B cell (primary cell): ENCODE data around the gene DGKQ. TPM values are rescaled to one million over a fixed set of nuclear protein-coding genes. Genes with fewer than 3 reads are reported as not detected.
A peak's percentile ranks its signal among the peaks of the same experiment; 100 is the strongest.

Experiments used
- ATAC-seq: fragments of 200-7000 bp; cut with Tn5 transposase; one replicate; pipeline ENCODE4 v1.10.0; 2021; ENCODE audit warnings: low read depth, mild to moderate bottlenecking, moderate number of reproducible peaks, moderate library complexity
- CTCF ChIA-PET: fragments of 350-600 bp; sonication (Branson Sonifier 250); formaldehyde crosslinking; loops from one replicate; lab custom pipeline; 2021; ENCODE audit warnings: antibody characterized with exemption, inconsistent platforms; lab: Charles Lee
- POLR2A ChIA-PET: fragments of 350-600 bp; sonication (Branson Sonifier 250); formaldehyde crosslinking; loops from one replicate; lab custom pipeline; 2021; ENCODE audit warnings: antibody characterized with exemption; lab: Charles Lee
- DNase-seq: peaks from one replicate; pipeline ENCODE4 v3.0.0; 2013
- H2AFZ ChIP-seq: 2 replicates; pipeline ENCODE4 v1.6.1; 2012; ENCODE audit warnings: mild to moderate bottlenecking, low read depth, low read length; ENCODE audit not compliant: insufficient read depth, poor library complexity, severe bottlenecking
- H3K27ac ChIP-seq, 2 donors: 1 replicate in 1 of 2; 2 replicates in 1 of 2; pipeline ENCODE4 v1.5.1; 2012 to 2013; ENCODE audit warnings: low read length in 2 of 2, mild to moderate bottlenecking in 2 of 2, moderate library complexity in 1 of 2
- H3K27me3 ChIP-seq, 4 experiments: fragments of 200-600 bp in 1 of 4; sonication (generic) in 1 of 4; replicated peaks in 1 of 4; 1 replicate in 2 of 4; 2 replicates in 2 of 4; pipeline versions ENCODE4 v1.6.1 to v1.7.0; 2013 to 2016; ENCODE audit warnings: low read length in 3 of 4, mild to moderate bottlenecking in 2 of 4, mixed read lengths in 1 of 4, moderate library complexity in 1 of 4; ENCODE audit not compliant: insufficient read depth in 4 of 4, control insufficient read depth in 3 of 4; ENCODE audit errors: control extremely low read depth in 1 of 4
- H3K36me3 ChIP-seq, 2 experiments: replicated peaks in 1 of 2; 1 replicate in 1 of 2; 2 replicates in 1 of 2; pipeline versions ENCODE4 v1.6.1 to v1.7.1; 2013; ENCODE audit warnings: low read length in 1 of 2; ENCODE audit not compliant: insufficient read depth in 2 of 2, control insufficient read depth in 1 of 2; ENCODE audit errors: control extremely low read depth in 1 of 2, extremely low read depth in 1 of 2
- H3K4me1 ChIP-seq, 2 donors: fragments of 200-600 bp in 1 of 2; sonication (generic) in 1 of 2; 1 replicate in 1 of 2; 2 replicates in 1 of 2; pipeline versions ENCODE4 v1.5.1 to v1.6.1; 2013 to 2017; ENCODE audit warnings: low read length in 2 of 2; ENCODE audit not compliant: control insufficient read depth in 2 of 2, insufficient read depth in 2 of 2
- H3K4me2 ChIP-seq: replicated peaks from 2 replicates; pipeline ENCODE3; 2012; ENCODE audit warnings: mild to moderate bottlenecking, low read depth, low read length; ENCODE audit not compliant: poor library complexity, severe bottlenecking
- H3K4me3 ChIP-seq, 5 experiments: fragments of 200-600 bp in 1 of 5; sonication (generic) in 1 of 5; 1 replicate in 3 of 5; 2 replicates in 2 of 5; pipeline versions ENCODE4 v1.5.1 to v1.7.0; 2011 to 2016; ENCODE audit warnings: low read length in 4 of 5, mild to moderate bottlenecking in 4 of 5, low read depth in 2 of 5, control low read depth in 1 of 5, moderate library complexity in 1 of 5; ENCODE audit not compliant: insufficient read depth in 1 of 5; ENCODE audit errors: control extremely low read depth in 1 of 5, extremely low read depth in 1 of 5
- H3K79me2 ChIP-seq: fragments of 200-600 bp; sonication (generic); one replicate; pipeline ENCODE4 v1.6.0; 2016; ENCODE audit warnings: low read length; ENCODE audit not compliant: control insufficient read depth, insufficient read depth
- H3K9ac ChIP-seq: fragments of 200-600 bp; sonication (generic); 2 replicates; pipeline ENCODE4 v1.6.1; 2017; ENCODE audit warnings: mild to moderate bottlenecking, low read length, moderate library complexity
- H3K9me3 ChIP-seq, 3 donors: one replicate each; pipeline versions ENCODE4 v1.6.1 to v1.7.1; 2013; ENCODE audit warnings: low read length in 2 of 3; ENCODE audit not compliant: control insufficient read depth in 2 of 3, insufficient read depth in 1 of 3; ENCODE audit errors: control extremely low read depth in 1 of 3
- H4K20me1 ChIP-seq: 2 replicates; pipeline ENCODE4 v1.6.0; 2012; ENCODE audit warnings: mild to moderate bottlenecking, low read length; ENCODE audit not compliant: insufficient read depth, control insufficient read depth, poor library complexity, severe bottlenecking
- H3K27ac Mint-ChIP-seq: one replicate; pipeline ENCODE4 v1.8.0; 2021; ENCODE audit warnings: mixed read lengths
- H3K27me3 Mint-ChIP-seq: one replicate; pipeline ENCODE4 v1.8.0; 2021; ENCODE audit warnings: mixed read lengths
- H3K4me1 Mint-ChIP-seq: one replicate; pipeline ENCODE4 v1.8.0; 2021; ENCODE audit warnings: mixed read lengths
- H3K4me3 Mint-ChIP-seq: one replicate; pipeline ENCODE4 v1.8.0; 2021; ENCODE audit warnings: mixed read lengths
- H3K9me3 Mint-ChIP-seq: one replicate; pipeline ENCODE4 v1.8.0; 2022; ENCODE audit warnings: mixed read lengths; ENCODE audit not compliant: insufficient read depth
- CTCF ChIP-seq: fragments of 200-600 bp; IDR thresholded peaks from one replicate; pipeline ENCODE4 v1.8.0; 2022; ENCODE audit warnings: antibody characterized with exemption, mild to moderate bottlenecking
- EZH2 ChIP-seq: IDR thresholded peaks from 2 replicates; pipeline ENCODE4 v1.6.1; 2012; ENCODE audit warnings: borderline replicate concordance, low read depth, mild to moderate bottlenecking, moderate library complexity, low read length; ENCODE audit not compliant: insufficient read depth, poor library complexity, severe bottlenecking
- WGBS: methylation state at CpG from one replicate; pipeline ENCODE4 v1.1.5; 2013; ENCODE audit warnings: missing lambda C conversion rate; ENCODE audit not compliant: insufficient coverage; 5-methylcytosine and 5-hydroxymethylcytosine counted together
- intact Hi-C: fragments of 100-400 bp; cut with micrococcal nuclease; formaldehyde crosslinking; loops from one replicate; pipeline ENCODE4 v1.10.0; 2022
- polyA plus RNA-seq: library from polyadenylated mRNA; depleted of rRNA; stranded (reverse); fragments of >200 nt; gene quantifications from 2 replicates; pipeline ENCODE4 v1.2.3, GENCODE V29; 2012
- total RNA-seq, 2 donors: library from RNA; stranded (reverse); fragments of 120-200 nt in 1 of 2; gene quantifications; 1 replicate in 1 of 2; 2 replicates in 1 of 2; pipeline versions ENCODE4 v1.2.3 to v1.2.4, GENCODE V29; 2013 to 2022

Gene DGKQ
- total and polyA plus RNA-seq, 2 donors (not counting 1 experiment from before 2014, with no cell fraction given) = 22.6 to 30.4 TPM

GRCh38 chr4:932713-933070, 40.7 kb downstream of the DGKQ start:
- H3K9me3 Mint-ChIP-seq = no peaks in the 10 kb centered on the region
- ChIA-PET CTCF (interaction anchor here (1.0 to 9.9 kb wide), 5 partner anchors 10 to 55 kb away, joined by 3 to 68 read pairs (median 3); partner anchors contain the start of gene IDUA), POLR2A (interaction anchor here (0.6 to 2.5 kb wide), 4 partner anchors 10 to 835 kb away, joined by 3 to 25 read pairs (median 6); partner anchors contain the start of gene IDUA)
- Histone ChIP-seq H3K36me3 (peaks cover 0 to 5% of the 10 kb centered on the region in 2 experiments), H3K27ac (peak overlapping the region; percentile 54 to 98), H2AFZ (peak overlapping the region; percentile 82), H3K4me3 (peak overlapping the region; percentile 62 to 99 (median 93)), H3K4me1 (peaks cover 73 to 74% of the 10 kb centered on the region in 2 donors), H4K20me1 (peaks cover 38% of the 10 kb centered on the region), H3K9ac (peak overlapping the region; percentile 99), H3K4me2 (peak overlapping the region; percentile 97), H3K27me3 (no peaks in the 10 kb centered on the region), H3K79me2 (peaks cover 75% of the 10 kb centered on the region), H3K9me3 (no peaks in the 10 kb centered on the region)
- H3K27ac Mint-ChIP-seq = peak overlapping the region; percentile 96
- peaks cover 89% of the 10 kb centered on the region for H3K4me1 Mint-ChIP-seq
- peak overlapping the region; percentile 91 for H3K4me3 Mint-ChIP-seq
- intact Hi-C loops = loop anchor here (1.0 to 10.0 kb wide), 6 partner anchors 10 to 438 kb away; partner anchors contain the start of genes DGKQ, IDUA, PCGF3 and PIGG
- TF ChIP-seq EZH2 (no peak), CTCF (no peak)
- ATAC-seq = no peak
- no peak for DNase-seq
- H3K27me3 Mint-ChIP-seq = no peaks in the 10 kb centered on the region
- 0% methylated on average over 8 of the region's 11 CpGs for WGBS
